GM23338 (cell line): Measurements from ENCODE around the gene C2orf81. TPM values are rescaled to one million over a fixed set of nuclear protein-coding genes. Genes with fewer than 3 reads are reported as not detected.

Experiments used
- ATAC-seq: fragments of 200-7000 bp; cut with Tn5 transposase; 3 replicates; pipeline ENCODE4 v1.9.1; 2020
- DNase-seq: peaks from one replicate; pipeline ENCODE4 v3.0.0-alpha.2; 2015; ENCODE audit warnings: low spot score
- H2AFZ ChIP-seq: fragments of 200-600 bp; sonication (generic); 2 replicates; pipeline ENCODE4 v1.8.0; 2016; ENCODE audit warnings: antibody characterized with exemption, mild to moderate bottlenecking, moderate library complexity
- H3F3A ChIP-seq: fragments of 200-600 bp; sonication (generic); replicated peaks from 2 replicates; pipeline ENCODE4 v1.8.0; 2017; ENCODE audit warnings: antibody characterized with exemption, mixed run types, low read depth
- H3K27ac ChIP-seq: fragments of 200-600 bp; sonication (generic); 2 replicates; pipeline ENCODE4 v1.6.1; 2016; ENCODE audit warnings: low read depth
- H3K27me3 ChIP-seq: fragments of 200-600 bp; sonication (generic); 2 replicates; pipeline ENCODE4 v1.8.0; 2016; ENCODE audit warnings: mild to moderate bottlenecking, mixed run types, moderate library complexity; ENCODE audit not compliant: insufficient read depth
- H3K36me3 ChIP-seq: fragments of 200-600 bp; sonication (generic); 2 replicates; pipeline ENCODE4 v1.8.0; 2016; ENCODE audit warnings: mild to moderate bottlenecking; ENCODE audit not compliant: insufficient read depth
- H3K4me1 ChIP-seq: fragments of 200-600 bp; sonication (generic); 2 replicates; pipeline ENCODE4 v1.8.0; 2016; ENCODE audit warnings: mild to moderate bottlenecking, moderate library complexity; ENCODE audit not compliant: insufficient read depth
- H3K4me2 ChIP-seq: fragments of 200-600 bp; sonication (generic); 2 replicates; pipeline ENCODE4 v1.7.1; 2017; ENCODE audit warnings: mixed run types
- H3K4me3 ChIP-seq: fragments of 200-600 bp; sonication (generic); 2 replicates; pipeline ENCODE4 v1.6.1; 2016; ENCODE audit warnings: mixed run types
- H3K79me2 ChIP-seq: fragments of 200-600 bp; sonication (generic); replicated peaks from 2 replicates; pipeline ENCODE4 v1.8.0; 2017; ENCODE audit warnings: mild to moderate bottlenecking; ENCODE audit not compliant: insufficient read depth
- H3K9me2 ChIP-seq: fragments of 200-600 bp; sonication (generic); 2 replicates; pipeline ENCODE4 v1.8.0; 2017; ENCODE audit not compliant: insufficient read depth
- H4K20me1 ChIP-seq: fragments of 200-600 bp; sonication (generic); replicated peaks from 2 replicates; pipeline ENCODE4 v1.8.0; 2017; ENCODE audit warnings: mild to moderate bottlenecking; ENCODE audit not compliant: insufficient read depth
- H3K27ac Mint-ChIP-seq: 2 replicates; pipeline ENCODE4 v1.8.0; 2020; ENCODE audit warnings: inconsistent platforms, mild to moderate bottlenecking, moderate library complexity, mixed read lengths
- H3K27me3 Mint-ChIP-seq: 3 replicates; pipeline ENCODE4 v1.8.0; 2022; ENCODE audit warnings: low read depth, mild to moderate bottlenecking, moderate library complexity, mixed read lengths, inconsistent platforms; ENCODE audit not compliant: insufficient read depth, poor library complexity
- H3K36me3 Mint-ChIP-seq: 3 replicates; pipeline ENCODE4 v1.8.0; 2021; ENCODE audit warnings: low read depth, mild to moderate bottlenecking, inconsistent platforms, moderate library complexity, mixed read lengths
- H3K4me1 Mint-ChIP-seq: 3 replicates; pipeline ENCODE4 v1.8.0; 2020; ENCODE audit warnings: mild to moderate bottlenecking, inconsistent platforms, mixed read lengths
- H3K4me3 Mint-ChIP-seq: 3 replicates; pipeline ENCODE4 v1.8.0; 2021; ENCODE audit warnings: moderate library complexity, mild to moderate bottlenecking, inconsistent platforms, mixed read lengths
- H3K9me3 Mint-ChIP-seq: 3 replicates; pipeline ENCODE4 v1.8.0; 2020; ENCODE audit warnings: moderate library complexity, mild to moderate bottlenecking, inconsistent platforms, mixed read lengths
- CREB1 ChIP-seq: fragments of 250-450 bp; sonication (Bioruptor Pico); IDR thresholded peaks from 2 replicates; pipeline ENCODE4 v1.5.0; 2020; ENCODE audit warnings: low read depth, mild to moderate bottlenecking, moderate library complexity
- CTCF ChIP-seq, 2 experiments: fragments of 200-600 bp in 1 of 2; sonication (generic) in 1 of 2; conservative IDR thresholded peaks; 2 replicates each; pipeline versions ENCODE4 v1.5.1 to v1.6.1; 2016 to 2017; ENCODE audit warnings: antibody characterized with exemption in 2 of 2, low read depth in 2 of 2, mild to moderate bottlenecking in 2 of 2, moderate library complexity in 1 of 2
- ETS1 ChIP-seq: IDR thresholded peaks from 2 replicates; pipeline ENCODE4 v1.6.1; 2016; ENCODE audit warnings: antibody characterized with exemption
- EZH2 ChIP-seq: fragments of 200-600 bp; sonication (generic); IDR thresholded peaks from one replicate; pipeline ENCODE4 v1.8.0; 2017; ENCODE audit warnings: antibody characterized with exemption, mild to moderate bottlenecking, low read depth; ENCODE audit not compliant: unreplicated experiment
- EZH2phosphoT487 ChIP-seq: fragments of 200-600 bp; sonication (generic); IDR thresholded peaks from one replicate; pipeline ENCODE4 v1.8.1; 2018; ENCODE audit warnings: antibody characterized with exemption; ENCODE audit not compliant: unreplicated experiment
- JUNB ChIP-seq: IDR thresholded peaks from one replicate; pipeline ENCODE4 v1.6.1; 2016; ENCODE audit warnings: antibody characterized with exemption; ENCODE audit not compliant: unreplicated experiment
- NANOG ChIP-seq: IDR thresholded peaks from 2 replicates; pipeline ENCODE4 v1.6.1; 2016; ENCODE audit warnings: antibody characterized with exemption, borderline replicate concordance
- POLR2AphosphoS5 ChIP-seq: IDR thresholded peaks from 2 replicates; pipeline ENCODE4 v1.6.1; 2016; ENCODE audit warnings: antibody characterized with exemption, low read depth
- STAT1 ChIP-seq: IDR thresholded peaks from one replicate; pipeline ENCODE4 v1.6.1; 2016; ENCODE audit warnings: antibody characterized with exemption; ENCODE audit not compliant: unreplicated experiment
- ZNF114 ChIP-seq: fragments of 250-450 bp; sonication (Bioruptor Pico); IDR thresholded peaks from 2 replicates; pipeline ENCODE4 v1.5.0; 2020; ENCODE audit warnings: mild to moderate bottlenecking, moderate library complexity
- ZNF331 ChIP-seq: fragments of 250-450 bp; sonication (Bioruptor Pico); IDR thresholded peaks from 2 replicates; pipeline ENCODE4 v1.5.0; 2020; ENCODE audit warnings: low read depth, mild to moderate bottlenecking, moderate library complexity
- ZNF462 ChIP-seq: fragments of 250-450 bp; sonication (Bioruptor Pico); IDR thresholded peaks from 2 replicates; pipeline ENCODE4 v1.5.0; 2020; ENCODE audit warnings: mild to moderate bottlenecking, moderate library complexity
- polyA plus RNA-seq: library from polyadenylated mRNA; unstranded; fragments of >200 nt; fragmentation: Nextera tagmentation; extraction: Ambion mirVana; gene quantifications from 2 replicates; pipeline ENCODE4 v1.2.1, GENCODE V29; 2016
- total RNA-seq: library from RNA; depleted of rRNA; stranded (reverse); fragments of >200 nt; shearing (Covaris generic); gene quantifications from 2 replicates; pipeline ENCODE4 v1.2.3, GENCODE V29; 2014
- TF ChIP-seq, protein P1 (sequence below): IDR thresholded peaks from one replicate; pipeline ENCODE4 v1.6.1; 2018; ENCODE audit warnings: antibody characterized with exemption; ENCODE audit not compliant: unreplicated experiment

Gene C2orf81
- total and polyA plus RNA-seq, 2 experiments from 2014 or later: 3.8 to 4.6 TPM

GRCh38 chr2:74375838-74376237 is 45.6 kb downstream of the C2orf81 start:
- DNase-seq: no peak
- H3K36me3 Mint-ChIP-seq: peaks cover 26% of the 10 kb centered on the region
- Histone ChIP-seq H3K4me2 (no peak overlapping the region), H3K36me3 (peaks cover 3% of the 10 kb centered on the region; the same call in 1 of the 2 replicates), H3F3A (0 out of 2 replicates have a peak, but pooled peaks cover 5% of the 10 kb centered on the region), H4K20me1 (peaks cover 38% of the 10 kb centered on the region), H2AFZ (no peak overlapping the region), H3K27me3 (no peaks in the 10 kb centered on the region), H3K4me1 (peaks cover 39% of the 10 kb centered on the region), H3K4me3 (no peak overlapping the region), H3K27ac (no peak overlapping the region), H3K9me2 (no peaks in the 10 kb centered on the region), H3K79me2 (peaks cover 50% of the 10 kb centered on the region)
- H3K9me3 Mint-ChIP-seq: no peaks in the 10 kb centered on the region
- ATAC-seq: no peak
- no peak overlapping the region for H3K27ac Mint-ChIP-seq
- no peak overlapping the region for H3K4me3 Mint-ChIP-seq
- peaks cover 46% of the 10 kb centered on the region for H3K4me1 Mint-ChIP-seq
- H3K27me3 Mint-ChIP-seq: peaks cover 7% of the 10 kb centered on the region
- TF ChIP-seq ZNF331 (CRISPR knock-in tag): no peak
- no peak for TF ChIP-seq CREB1
- no peak for TF ChIP-seq ZNF114 (CRISPR knock-in tag)
- no peak for TF ChIP-seq NANOG
- TF ChIP-seq, protein P1, sequence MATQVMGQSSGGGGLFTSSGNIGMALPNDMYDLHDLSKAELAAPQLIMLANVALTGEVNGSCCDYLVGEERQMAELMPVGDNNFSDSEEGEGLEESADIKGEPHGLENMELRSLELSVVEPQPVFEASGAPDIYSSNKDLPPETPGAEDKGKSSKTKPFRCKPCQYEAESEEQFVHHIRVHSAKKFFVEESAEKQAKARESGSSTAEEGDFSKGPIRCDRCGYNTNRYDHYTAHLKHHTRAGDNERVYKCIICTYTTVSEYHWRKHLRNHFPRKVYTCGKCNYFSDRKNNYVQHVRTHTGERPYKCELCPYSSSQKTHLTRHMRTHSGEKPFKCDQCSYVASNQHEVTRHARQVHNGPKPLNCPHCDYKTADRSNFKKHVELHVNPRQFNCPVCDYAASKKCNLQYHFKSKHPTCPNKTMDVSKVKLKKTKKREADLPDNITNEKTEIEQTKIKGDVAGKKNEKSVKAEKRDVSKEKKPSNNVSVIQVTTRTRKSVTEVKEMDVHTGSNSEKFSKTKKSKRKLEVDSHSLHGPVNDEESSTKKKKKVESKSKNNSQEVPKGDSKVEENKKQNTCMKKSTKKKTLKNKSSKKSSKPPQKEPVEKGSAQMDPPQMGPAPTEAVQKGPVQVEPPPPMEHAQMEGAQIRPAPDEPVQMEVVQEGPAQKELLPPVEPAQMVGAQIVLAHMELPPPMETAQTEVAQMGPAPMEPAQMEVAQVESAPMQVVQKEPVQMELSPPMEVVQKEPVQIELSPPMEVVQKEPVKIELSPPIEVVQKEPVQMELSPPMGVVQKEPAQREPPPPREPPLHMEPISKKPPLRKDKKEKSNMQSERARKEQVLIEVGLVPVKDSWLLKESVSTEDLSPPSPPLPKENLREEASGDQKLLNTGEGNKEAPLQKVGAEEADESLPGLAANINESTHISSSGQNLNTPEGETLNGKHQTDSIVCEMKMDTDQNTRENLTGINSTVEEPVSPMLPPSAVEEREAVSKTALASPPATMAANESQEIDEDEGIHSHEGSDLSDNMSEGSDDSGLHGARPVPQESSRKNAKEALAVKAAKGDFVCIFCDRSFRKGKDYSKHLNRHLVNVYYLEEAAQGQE: no peak
- no peak for TF ChIP-seq ETS1
- TF ChIP-seq ZNF462 (CRISPR knock-in tag): no peak
- no peak for TF ChIP-seq JUNB
- no peak for TF ChIP-seq EZH2
- TF ChIP-seq POLR2AphosphoS5: no peak
- TF ChIP-seq STAT1: no peak
- TF ChIP-seq CTCF (conservative IDR thresholded peaks at IDR 0.05; ENCODE audit: low read depth in 2 of 2): no peak
- TF ChIP-seq EZH2phosphoT487: no peak
